Measurements from ENCODE around the gene MTERF4.

Gene MTERF4

DNA sequence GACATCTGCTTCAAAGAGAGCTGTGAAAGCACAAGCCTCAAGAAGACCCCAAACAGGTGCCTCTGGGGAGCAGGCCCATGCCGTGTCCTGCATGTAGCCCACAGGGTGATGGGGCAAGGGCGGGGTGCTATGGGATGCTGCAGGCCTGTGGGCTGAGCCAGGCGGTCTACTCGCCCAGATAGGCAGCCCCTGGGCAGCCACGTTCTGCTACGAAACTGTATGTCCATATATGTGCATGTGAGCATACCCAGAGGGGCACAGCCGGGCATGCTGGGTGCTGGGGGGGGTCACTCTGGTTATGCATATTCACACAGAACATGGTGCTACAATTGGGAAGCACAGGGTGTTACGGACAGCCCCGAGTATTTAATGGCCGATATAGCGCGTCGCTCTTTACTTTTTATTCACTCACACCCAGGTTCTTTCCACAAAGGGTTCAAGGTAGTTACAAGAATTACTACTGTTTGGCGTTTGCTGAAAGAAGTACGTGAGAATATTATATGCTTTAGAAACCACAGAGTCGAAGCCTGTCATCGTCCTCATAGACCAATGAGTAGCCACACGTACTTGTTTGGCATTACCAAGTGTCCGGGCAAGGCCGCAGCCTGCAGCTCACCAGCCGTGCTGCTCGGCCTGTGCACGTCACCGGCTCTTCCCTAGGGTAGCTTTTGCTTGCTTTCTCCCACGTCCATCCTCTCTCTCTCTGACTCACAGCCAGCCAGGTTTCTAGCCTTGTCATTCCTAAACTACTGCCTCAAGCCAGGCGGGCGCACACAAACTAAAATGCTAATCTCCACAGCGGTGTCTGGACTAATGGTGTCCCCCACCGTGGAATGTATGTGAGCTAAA lies 14.4 kb downstream of the MTERF4 start:
- no peak for DNase-seq

DNA sequence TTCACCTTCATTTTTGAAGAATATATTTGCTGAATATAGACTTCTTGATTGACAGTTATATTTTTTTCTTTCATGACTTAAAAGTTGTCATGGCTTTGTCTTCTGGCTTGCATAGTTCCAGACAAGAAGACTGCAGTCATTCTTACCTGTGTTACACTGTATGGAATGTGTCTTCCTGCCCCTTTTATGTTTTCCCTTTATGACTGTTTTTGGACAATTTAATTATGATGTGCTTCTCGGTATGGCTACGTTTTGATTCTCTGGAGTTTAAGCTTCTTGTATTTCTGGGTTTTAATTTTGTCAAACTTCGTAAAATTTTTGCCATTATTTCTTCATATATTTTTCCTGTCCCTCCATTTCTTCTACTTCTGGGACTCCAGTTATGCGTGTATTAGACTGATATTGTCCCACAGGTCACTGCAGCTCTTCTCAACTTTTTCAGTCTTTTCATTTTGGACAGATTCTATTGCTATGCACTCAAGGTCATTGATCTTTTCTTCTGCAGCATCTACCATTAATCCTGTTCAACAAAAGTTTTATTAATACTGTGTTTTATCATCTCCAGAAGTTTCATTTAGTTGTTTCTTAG lies 17.1 kb downstream of the MTERF4 start:
- no peak for DNase-seq

DNA sequence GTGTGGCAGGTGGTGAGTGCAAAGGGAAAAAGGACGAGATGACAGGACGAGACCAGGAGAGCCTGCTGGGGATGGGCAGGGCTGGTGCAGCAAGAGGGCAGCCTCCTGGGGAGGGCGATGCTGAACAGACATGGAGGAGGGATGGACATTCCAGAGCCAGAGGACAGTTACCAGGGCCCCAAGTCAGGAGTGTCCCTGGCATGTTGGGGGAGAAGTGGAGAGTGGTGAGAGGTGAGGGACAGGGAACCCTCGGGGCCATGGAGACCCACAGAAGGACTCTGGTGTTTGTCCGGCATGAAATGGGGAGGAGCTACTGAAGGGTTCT lies 19.0 kb downstream of the MTERF4 start:
- no peak for DNase-seq

DNA sequence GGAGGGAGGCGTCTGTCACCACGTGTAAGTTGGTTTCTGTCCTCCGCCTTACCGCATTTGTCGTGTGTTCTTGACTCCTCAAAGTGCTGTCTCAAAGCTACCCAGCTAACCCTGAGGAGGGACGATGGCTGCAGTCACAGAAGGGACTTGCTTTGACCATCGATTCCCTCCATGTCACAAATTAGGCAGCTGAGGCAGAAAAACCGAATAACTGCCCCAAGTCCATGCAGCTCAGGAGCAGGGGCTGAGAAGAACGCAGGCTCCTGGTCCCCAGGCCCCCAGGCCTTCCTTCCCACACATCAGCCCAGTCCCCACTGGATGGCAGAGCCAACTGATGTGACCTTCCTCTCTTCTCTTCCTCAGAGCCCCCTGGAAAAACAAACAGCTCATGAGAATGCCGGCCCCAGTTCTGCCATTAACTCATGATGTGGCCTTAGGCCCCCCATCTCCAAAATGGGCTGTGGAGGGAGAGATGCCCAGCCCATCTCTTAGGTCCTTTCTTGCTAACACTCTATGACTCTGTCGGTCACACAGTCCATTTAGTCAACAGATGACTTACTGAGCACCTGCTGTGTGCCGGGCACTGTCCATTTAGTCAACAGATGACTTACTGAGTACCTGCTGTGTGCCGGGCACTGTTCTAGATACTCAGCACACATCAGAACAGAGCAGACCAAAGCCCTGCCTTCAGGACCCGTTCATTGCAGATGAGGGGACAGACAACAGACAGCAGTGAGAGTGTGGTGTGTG lies 19.6 kb downstream of the MTERF4 start:
- DNase-seq, result no peak

DNA sequence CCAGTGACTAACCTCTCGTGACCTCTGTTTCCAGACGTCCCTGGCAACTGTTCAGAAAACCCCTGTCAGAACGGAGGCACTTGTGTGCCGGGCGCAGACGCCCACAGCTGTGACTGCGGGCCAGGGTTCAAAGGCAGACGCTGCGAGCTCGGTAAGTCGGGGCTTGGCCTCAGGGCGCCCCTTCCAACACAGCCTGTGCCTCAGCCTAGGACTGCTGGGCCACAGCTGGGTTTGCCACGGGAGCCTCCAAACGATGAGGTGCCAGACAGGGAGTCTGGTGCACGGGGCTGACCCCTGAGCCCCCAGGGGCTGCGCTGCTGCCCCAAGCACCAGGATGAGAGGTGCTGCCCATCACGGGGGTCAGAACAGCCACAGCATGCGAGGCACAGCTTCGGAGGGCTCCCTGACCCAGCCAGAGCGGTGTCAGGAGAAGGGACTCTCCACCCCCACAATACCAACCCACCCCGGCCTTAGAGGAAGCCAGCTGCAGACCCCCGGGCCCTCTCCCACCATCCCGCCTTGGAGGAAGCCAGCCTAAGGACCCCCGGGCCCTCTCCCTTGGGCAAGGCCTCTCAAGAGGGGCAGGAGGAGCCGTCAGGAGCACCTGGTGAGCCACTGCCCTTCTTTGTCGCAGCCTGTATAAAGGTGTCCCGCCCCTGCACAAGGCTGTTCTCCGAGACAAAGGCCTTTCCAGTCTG lies 20.3 kb downstream of the MTERF4 start:
- DNase-seq, result no peak

DNA sequence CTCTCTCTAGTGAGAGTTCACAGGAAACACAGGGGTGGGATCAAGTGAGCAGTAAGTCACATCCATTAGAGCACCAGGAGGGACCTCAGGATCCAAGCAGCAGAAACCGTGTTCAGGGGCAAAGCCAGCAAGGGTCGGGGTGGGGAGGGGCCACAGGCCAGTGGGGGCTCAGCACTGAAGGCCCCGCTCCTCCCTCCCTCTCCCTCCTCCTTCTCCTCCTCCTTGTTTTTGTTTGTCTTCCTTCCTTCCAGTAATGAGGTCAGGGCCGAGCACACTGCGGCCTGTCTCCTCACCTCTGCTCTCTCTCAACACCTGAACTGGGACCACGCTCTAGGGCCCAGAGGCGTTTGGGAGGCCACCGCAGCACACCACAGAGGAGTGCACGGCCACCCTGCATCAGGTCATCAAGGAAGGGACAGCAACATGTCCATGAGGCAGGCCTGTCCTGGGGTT lies 20.9 kb downstream of the MTERF4 start:
- no peak for DNase-seq

DNA sequence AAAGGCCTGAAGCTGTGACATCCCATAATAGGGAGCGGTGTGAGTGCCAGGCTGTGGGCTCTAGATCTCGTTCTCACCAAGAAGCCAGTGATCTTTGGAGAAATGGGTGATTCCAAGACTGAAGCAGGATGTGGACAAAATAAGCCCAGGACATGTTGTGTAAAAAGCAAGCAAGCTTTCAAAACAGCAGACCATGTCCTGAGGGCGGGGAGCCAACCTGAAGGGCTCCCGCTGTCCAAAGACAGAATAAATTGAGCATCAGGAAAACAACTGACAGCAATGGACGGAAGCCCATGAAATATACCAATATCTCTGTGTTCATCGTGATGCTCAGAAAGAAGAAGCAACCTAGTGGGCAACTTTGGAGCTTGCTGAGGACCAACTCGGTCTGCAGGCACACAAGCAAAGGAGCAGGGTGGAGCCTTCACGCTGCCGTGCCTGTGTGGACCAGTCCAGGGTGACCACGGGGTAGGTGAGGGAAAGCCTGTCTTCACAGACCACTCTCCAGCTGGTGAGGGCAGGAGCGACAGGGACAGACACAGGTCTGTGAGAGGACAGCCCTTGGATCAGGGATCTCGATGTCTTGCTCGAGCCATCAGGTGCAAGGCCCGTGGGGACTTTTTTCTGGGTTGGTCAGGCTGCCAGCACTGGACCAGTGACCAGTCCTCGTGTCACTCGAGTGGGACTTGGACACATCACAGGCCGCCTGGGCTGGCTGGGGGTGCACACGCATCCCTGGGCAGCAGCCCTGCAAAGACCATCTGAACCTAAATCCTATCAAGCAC lies 21.5 kb downstream of the MTERF4 start:
- DNase-seq, result no peak

DNA sequence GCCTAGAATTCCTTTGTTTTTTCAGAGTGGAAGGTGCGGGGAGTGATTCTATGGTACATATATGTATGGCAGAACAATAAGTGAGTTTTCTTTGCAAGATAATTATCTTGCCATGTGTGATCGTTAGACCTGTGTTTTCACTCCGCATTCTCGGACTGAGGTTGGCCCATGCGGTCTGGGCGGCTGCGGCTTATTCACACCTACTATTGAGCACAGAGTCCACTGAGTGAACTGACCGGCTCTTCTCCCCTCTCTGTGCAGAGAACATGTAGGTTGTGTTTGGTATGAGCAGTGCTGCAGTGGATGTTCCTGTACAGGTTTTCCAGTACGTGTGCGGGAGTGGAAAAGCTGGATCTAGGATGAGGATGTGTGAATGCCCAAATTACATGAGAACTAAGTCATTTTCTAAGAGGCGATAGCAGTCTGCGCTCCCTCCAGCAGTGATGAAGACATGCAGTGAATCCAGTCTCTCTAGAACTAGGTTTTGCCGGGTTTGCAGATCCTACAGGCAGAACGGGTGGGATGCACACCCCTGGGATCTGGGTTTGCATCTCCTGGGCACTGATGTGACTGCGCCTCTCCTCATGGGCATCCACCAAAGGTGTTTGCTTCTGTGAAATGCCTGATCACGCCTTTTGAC lies 27.1 kb downstream of the MTERF4 start:
- no peak for DNase-seq

DNA sequence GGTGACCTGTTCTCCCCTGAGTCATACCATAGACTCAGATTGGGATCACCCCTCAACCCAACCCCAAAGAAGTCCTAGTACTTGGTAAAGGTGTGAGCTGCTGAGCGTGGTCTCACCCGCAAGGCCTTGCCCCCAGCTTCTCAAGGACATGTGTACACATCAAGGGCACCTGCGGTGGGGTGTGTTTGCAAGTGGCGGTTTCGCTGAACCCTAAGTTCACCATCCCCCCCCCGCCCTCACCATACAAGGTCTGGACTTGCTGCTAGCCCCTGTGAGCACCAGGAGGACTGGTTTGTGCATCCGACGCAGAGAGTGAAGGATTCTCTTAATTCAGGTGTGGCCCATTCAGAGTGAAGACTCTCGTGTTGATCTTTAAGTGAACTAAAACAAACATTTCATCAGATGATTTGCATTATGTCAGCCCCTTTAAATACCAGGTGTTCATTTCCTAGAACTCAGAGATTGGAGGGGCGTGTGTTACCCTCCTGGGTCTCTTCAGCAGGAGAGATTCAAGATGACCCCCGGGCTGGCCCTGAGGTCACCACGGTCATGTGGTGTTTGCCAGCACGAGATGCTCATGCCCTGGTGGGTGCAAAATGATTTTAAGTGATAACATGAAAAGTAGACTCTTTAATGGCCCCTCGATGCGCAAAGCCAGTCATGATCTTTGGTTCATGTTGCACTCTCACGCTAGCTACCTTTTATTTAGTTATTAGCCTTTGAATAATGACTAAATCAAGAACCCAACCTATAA lies 27.8 kb downstream of the MTERF4 start:
- DNase-seq, result no peak

DNA sequence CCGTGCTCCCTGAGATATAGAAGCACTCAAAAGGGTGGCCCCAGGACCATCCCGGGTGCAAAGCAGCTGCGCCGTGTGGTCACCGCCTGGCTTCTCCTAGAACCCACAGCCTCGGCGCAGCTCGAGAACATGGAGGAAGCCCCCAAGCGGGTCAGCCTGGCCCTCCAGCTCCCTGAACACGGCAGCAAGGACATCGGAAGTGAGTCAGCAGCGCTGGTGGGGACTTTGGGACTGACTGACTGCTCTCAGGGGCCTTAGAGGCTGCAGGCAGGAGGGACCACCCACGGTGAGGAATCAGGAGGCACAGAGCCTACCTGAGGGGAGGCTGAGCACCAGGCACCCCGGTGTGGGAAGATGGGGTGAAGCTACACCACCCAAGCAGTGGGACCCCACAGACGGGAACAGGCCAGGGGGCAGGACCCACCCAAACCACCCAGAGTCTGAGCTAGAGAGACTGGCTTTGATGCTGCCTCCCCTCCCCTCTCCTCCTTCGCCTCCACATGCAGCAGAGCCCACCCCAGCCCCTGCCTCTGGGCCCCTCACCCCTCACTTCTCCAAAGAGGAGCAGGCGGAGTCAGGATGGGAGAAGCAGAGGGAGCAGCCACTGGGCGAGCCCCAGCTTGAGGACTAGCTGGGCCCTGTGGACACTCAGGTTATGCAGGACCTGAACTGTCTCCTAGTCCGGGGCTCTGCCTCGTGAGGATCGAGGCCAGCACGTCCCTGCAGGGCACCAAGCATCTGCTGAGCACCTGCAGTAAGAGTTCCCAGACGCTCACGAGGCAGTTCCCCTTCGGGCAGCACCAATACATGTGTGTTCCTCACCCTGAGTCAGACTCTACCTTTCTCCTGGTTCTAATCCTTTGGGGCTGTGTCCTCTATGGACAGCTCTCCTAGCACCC lies 28.7 kb downstream of the MTERF4 start:
- no peak for DNase-seq

DNA sequence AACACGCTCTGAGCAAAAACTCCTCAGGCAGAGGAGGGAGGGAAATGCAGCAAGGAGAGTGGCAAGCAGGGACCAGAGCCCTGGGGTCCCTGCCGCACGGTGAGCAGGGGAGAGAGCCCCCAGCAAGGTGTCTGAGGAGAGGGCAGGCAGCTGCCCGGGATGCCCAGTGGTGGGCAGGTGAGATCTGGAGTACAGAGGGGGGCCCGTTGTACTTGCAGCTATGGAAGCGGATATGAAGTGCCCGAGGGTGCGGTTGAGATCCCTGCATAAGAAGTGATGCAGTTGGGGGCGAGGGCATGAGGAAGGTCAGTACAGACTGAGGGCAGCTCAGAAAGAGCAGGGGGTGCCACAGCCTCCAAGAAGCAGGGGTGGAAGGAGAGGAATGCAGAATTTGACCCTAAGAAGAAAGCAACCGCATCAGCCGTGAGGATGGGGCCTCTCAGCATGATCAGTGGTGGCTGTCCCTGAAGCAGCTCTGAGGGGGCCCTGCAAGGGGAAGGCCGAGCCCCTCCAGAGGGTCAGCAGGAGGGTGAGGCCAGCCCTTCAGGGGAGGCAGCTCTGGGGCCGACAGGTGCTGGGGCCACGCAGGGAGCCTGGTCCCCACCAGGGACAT lies 29.4 kb downstream of the MTERF4 start:
- DNase-seq, result no peak

DNA sequence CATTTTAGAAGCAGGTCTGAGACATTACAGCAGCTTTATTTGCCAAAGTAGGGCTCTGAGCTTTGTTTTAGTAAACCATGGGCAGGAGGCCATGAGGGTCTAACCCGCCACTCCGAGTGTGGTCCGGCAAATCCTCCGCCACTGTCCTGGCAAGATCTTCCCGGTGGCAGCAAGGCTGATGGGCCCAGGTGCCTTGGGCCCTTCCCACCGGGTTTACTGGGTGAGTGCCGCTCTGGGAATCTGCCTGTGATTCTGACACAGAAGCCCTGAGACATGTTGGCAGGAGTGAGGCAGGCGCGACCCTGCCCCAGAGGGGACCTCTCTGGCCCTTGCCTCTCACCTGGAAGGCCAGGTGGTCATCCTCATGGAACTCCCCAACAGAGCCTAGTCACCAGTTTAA lies 29.9 kb downstream of the MTERF4 start:
- DNase-seq, result no peak

DNA sequence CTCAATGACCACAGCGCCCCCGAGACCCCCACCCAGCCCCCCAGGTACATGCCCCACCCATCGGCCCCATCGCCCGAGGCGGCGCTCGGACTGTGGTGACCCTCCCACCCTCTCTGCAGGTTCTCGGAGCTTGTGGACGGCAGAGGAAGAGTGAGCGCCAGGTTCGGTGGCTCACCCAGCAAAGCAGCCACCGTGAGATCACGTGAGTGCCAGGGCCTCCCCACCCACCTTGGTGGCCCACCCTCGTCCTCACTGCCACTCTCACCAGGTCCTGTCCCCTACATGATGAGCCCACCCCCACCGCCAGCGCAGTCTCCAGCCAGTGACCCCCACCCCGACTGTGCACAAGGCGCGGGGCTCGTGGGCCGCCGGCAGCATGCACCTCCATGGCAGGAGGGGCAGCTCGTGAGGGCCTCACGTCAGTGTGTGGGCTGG lies 30.4 kb downstream of the MTERF4 start:
- no peak for DNase-seq

DNA sequence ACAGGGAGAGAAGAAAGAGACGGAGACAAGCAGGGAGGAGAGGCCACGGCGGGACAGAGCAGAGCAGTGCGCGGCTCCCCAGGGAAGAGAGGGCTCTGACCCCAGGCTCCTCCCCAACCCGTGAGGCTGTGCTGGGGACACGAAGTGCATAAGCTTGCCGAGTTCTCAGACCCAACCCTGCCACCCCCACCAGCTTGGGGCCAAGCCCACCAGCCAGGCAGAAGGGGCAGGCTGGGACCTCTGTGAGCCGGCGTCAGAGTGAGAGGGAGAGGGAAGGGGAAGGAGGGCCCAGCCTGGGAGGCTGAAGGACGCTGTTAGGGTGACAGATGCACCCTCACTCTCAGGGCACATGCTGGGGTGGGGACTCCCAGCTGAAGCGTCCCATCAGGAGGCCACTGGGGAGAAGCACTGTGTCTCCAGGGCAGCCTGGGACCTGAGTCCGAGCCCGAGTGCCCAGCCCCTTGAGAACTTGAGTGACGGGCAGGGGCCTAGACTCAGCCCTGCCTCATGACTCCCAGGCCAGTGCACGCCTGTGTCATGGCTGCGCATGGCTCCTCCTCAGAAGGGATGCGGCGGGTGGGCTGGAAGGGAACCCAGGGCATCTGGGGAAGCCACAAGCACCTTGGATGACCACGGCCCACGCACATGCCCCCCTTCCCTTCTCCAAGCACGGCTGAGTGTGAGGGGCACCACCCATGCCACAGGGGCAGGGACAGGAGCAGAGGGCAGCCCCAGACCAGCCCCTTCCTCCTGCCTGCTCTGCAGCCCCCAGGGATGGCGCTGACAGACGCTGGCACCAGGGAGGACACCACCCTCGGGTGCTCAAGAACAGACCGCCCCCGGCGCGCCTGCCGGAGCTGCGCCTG lies 31.0 kb downstream of the MTERF4 start:
- DNase-seq, result no peak

DNA sequence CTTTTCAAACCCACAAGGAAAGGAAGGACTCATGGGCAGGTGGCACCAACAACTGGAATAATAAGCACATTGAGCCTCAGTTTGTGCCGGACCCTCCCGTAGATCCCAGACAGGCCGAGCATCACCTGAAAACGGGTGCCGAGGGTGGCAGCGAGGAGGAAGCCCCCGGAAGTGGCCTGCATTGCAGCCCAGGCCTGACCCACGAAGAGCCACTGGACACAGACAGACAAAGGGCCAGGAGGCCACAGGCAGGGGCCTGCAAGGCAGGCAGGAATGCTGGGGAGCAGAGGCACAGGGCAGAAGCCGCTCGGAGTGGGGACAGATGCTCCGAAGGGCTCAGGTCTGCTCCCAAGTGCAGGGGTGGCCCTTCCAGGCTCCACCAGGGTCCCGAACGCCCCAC lies 31.7 kb downstream of the MTERF4 start:
- no peak for DNase-seq

DNA sequence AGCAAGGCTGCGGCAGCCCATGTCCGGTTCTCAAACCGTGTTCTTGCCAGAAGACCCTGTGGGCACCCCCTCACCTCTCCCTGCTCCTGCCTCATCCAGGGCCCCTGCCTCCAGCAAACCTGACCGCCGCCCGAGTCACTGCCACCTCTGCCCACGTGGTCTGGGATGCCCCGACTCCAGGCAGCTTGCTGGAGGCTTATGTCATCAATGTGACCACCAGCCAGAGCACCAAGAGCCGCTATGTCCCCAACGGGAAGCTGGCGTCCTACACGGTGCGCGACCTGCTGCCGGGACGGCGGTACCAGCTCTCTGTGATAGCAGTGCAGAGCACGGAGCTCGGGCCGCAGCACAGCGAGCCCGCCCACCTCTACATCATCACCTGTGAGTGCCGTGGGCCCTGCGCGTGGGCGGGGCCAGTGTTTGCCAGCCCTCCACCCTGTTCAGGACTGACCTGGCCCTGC lies 32.2 kb downstream of the MTERF4 start:
- no peak for DNase-seq

DNA sequence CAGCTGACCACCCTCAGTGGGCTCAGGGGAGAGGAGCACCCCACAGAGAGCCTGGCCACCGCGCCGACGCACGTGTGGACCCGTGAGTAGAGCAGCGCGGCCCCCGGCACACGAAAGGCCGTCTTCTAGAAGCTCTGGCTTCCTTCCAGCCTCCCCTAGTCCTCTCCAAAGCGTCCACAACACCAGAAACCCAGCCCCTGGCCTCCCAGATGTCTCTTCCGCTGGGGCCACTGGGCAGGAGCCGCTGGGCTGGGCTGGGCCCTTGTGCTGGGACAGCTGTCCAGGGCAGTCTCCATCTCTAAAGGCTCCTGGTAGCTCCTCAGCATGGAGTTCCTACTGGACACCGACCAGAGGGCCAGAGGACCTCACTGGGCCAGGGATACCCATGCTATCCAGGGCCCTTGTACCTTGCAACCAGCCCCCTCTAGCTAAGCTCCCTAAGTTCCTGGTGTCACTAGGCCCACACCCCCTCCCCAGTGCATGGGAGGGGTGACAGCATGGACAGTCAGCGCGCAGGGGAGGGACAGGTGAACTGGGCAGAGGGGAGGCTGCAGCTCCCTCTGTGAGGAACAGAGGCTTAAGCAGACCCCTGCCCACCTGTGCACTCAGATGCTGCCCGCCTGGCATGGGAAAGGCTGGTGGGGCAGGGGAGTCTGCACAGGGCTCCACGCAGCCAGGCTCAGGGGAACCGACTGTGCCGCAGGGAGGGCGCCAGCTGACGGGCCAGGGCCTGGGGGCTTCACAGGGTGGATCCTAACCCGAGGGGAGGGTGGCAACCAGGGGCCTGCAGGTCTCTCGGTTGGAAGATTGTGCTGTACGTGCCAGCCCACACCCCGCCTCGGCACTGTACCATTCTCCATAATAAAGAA lies 32.9 kb downstream of the MTERF4 start:
- DNase-seq, result no peak

Measured in NCI-H2107 (cell line).